DMS79 treated with DMSO at 0.1 percent for 48 hours (cell line): ENCODE results near the gene CTDSPL2.
"Not testable (repeated sequence)": the region's sequence is repeated elsewhere in the genome, so short reads cannot be mapped to it uniquely, and the experiment has no call there.

ENCODE experiments used
- DNase-seq: peaks from one replicate; lab custom pipeline; 2025; lab: John Stamatoyannopoulos, UW

The CTDSPL2 gene

DNA sequence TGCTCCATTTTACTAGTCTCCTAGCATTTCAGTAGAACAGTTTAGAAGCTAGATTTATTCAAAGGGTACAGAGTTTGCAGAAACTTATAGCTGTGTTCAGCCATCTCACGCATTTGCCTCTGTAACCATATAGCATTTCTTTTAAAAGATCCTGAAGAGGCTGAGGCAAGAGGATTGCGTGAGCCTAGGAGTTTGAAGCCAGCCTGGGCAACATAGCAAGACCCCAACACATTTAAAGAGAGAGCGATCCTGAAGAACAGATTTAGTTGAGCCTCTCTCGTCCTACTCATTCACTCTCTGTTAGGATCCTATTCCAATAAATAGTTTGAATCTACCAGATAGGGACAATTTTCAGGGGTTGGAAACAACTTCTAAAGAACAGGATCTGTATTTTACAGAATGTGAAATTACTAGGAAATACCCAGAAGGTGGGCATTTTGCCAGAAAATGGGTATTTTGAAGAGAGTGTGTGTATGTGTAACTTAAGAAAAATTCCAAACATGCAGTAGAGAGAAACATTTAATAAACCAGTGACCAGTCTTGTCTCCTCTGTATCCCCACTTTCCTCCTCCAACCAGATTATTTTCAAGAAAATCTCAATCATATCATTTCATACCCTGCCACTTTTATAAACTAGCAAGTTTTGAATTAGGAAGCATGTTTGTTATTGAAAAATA is 114.0 kb downstream of the CTDSPL2 start:
- DNase-seq, result no peak

DNA sequence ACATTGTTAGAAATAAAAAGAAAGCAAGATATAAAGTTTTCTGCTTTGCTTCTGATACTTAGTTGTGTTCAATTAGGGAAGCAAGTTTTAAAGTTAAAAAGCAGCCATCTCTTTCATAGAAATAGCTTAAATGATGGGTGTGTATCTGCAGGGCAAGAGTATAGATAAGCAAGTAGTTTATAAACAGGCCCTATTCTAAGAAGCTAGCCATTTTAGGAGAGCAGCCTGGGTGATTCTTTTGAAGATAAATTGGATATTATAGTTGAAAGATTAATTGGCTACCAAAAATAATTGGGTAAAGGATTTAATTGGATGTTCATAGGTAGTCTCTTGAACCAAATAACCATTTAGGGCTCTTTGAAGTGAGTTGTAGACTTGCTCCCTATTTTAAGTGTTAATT is 115.2 kb downstream of the CTDSPL2 start:
- DNase-seq, result no peak

DNA sequence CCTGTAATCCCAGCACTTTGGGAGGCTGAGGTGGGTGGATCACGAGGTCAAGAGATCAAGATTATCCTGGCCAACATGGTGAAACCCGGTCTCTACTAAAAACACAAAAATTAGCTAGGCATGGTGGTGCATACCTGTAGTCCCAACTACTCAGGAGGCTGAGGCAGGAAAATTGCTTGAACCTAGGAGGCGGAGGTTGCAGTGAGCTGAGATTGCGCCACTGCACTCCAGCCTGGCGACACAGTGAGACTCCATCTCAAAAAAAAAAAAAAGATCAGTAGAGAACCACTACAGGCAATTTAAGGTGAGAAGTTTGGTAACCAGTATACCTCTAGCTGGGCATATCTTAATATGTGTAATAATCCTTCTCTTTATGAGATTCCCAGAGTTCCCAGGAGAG is 117.3 kb downstream of the CTDSPL2 start:
- not testable (repeated sequence) for DNase-seq

- DNase-seq, result no peak
Observed at GRCh38 chr15:44545913-44546802, 118.7 kb downstream of the CTDSPL2 start.

DNA sequence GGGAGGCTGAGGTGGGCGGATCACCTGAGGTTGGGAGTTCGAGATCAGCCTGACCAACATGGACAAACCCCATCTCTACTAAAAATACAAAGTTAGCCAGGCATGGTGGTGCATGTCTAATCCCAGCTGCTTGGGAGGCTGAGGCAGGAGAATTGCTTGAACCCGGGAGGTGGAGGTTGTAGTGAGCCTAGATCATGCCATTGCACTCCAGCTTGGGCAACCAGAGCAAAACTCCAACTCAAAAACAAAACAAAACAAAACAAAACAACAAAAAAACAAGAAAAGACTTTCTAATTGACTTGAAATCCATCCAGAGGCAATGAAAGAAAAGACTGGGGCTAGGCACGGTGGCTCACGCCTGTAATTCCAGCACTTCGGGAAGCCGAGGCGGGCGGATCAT is 121.7 kb downstream of the CTDSPL2 start:
- DNase-seq, result not testable (repeated sequence)

DNA sequence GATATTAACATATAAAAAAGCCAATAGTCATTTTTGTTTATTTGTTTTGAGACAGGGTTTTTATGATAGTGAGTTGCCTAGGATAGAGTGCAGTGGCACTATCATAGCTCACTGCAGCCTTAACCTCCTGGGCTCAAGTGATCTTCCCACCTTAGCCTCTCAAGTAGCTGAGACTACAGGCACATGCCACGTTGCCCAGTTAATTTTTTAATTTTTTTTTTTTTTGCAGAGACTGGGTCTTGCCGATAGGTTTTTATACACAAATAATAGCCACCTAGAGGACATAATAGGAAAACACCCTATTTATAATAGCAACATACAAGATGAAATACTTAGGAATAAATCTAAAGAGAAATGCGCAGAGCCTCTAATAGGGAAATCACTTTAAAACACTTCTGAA is 122.8 kb downstream of the CTDSPL2 start:
- DNase-seq, result no peak

- DNase-seq, result no peak
Observed at GRCh38 chr15:44550734-44551133, 123.3 kb downstream of the CTDSPL2 start.

GRCh38 chr15:44554934-44555723 is 127.7 kb downstream of the CTDSPL2 start:
- DNase-seq, result no peak

DNA sequence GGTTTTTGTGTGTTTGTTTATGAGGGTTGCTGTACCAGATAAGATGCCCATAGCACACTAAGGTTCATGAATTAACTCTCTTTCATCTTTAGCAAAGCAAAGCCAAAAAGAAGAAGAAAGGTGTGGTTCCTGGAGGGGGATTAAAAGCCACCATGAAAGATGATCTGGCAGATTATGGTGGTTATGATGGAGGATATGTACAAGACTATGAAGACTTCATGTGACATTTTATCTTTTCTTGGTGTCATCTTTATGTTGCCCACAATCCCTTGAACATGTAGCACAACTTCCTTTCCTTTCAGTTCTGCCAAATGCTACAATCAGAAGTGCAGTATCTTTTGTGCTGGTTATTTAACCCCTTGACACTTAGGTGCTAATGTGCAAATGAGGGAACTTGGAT is 133.5 kb downstream of the CTDSPL2 start:
- DNase-seq, result not testable (repeated sequence)

- no peak for DNase-seq
Observed at GRCh38 chr15:44565387-44566154, 138.1 kb downstream of the CTDSPL2 start.

- DNase-seq, result no peak
Observed at GRCh38 chr15:44566155-44566540, 138.7 kb downstream of the CTDSPL2 start.

- no peak for DNase-seq
Observed at GRCh38 chr15:44568338-44568737, 140.9 kb downstream of the CTDSPL2 start.

DNA sequence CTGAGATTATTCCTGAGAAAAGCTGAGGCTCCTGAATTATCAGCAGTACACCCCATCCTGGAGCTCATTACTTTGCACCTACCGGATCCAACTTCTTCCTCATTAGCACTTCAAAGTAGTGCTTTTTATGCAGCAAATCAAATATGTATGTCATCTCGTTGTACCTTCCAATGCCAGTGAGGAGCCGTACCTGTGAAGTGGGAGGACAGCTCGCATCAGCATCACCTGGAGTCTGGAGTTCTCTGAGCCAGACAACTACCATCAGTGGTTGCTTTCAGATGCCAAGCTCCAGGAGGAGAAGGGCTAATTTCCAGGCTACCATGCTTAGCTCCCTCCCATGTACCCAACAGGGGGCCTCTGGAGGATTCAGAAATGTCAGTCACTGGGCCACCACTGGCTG is 141.9 kb downstream of the CTDSPL2 start:
- no peak for DNase-seq

DNA sequence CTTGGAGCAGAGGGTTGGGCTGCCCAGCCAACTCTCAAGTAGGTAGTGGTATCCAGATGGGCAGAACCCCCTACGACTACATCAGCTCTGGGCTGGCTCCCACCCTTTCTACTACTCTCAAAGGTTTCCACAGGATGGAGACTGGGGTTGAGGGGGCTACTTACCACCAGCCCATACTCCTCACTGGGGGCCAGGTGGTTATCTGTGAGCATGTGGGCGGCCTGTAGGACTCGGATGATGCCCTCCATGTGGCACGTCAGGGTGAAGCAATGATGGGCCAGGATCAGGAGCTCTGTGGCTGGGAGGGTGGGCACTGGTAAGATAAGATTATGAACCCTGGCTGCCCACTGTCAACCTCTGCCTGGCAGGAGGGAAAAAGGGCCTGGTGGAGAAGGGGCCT is 142.9 kb downstream of the CTDSPL2 start:
- no peak for DNase-seq

GRCh38 chr15:44573386-44573785 is 146.0 kb downstream of the CTDSPL2 start:
- no peak for DNase-seq

DNA sequence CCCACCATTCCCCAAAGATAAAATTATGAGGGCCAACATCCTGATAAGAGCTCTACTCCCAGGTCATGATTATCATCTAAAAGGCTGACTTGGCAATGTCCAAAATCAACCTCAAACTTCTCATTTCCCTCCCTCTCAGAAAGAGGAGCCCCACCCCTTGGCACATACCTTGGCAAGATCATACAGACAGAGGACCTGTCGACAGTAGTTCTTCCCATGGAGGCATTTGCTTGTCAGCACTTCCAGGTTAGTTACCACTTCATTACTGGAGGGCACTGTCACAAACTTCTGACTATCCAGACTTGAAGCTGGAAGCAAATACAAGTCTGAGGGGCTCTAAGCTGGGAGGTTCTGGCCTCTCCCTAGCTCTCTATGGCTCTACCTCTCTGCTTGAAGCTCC is 147.3 kb downstream of the CTDSPL2 start:
- DNase-seq, result no peak
